ENCODE results near the gene MEGF9. TPM values are rescaled to one million over a fixed set of nuclear protein-coding genes. Genes with fewer than 3 reads are reported as not detected.

MEGF9 gene
- total RNA-seq, 1 donor from 2014 or later: 15.7 TPM

- peaks cover 5% of the 10 kb centered on the region for H3K9me3 Mint-ChIP-seq
- no peak for TF ChIP-seq CTCF (IDR thresholded peaks at IDR 0.05; ENCODE audit: unreplicated experiment)
- no peaks in the 10 kb centered on the region for H3K4me1 Mint-ChIP-seq
- no peak overlapping the region for H3K27ac Mint-ChIP-seq
- no peaks in the 10 kb centered on the region for H3K27me3 Mint-ChIP-seq (ENCODE audit: low read depth)
- no peak overlapping the region for H3K4me3 Mint-ChIP-seq
- H3K36me3 Mint-ChIP-seq: peaks cover 20% of the 10 kb centered on the region
- DNase-seq (ENCODE audit: low spot score in 2 of 2, unreplicated experiment in 2 of 2): no peak
These were observed 103.1 kb downstream of the MEGF9 start for GRCh38 chr9:120610975-120611689.

GRCh38 chr9:120609636-120610035 is 104.6 kb downstream of the MEGF9 start:
- Mint-ChIP-seq H3K27ac (no peak overlapping the region), H3K36me3 (peaks cover 29% of the 10 kb centered on the region), H3K9me3 (peaks cover 5% of the 10 kb centered on the region), H3K27me3 (ENCODE audit: low read depth) (no peaks in the 10 kb centered on the region), H3K4me1 (no peaks in the 10 kb centered on the region), H3K4me3 (no peak overlapping the region)
- TF ChIP-seq CTCF (IDR thresholded peaks at IDR 0.05; ENCODE audit: unreplicated experiment): no peak
- DNase-seq (ENCODE audit: low spot score in 2 of 2, unreplicated experiment in 2 of 2): no peak

- H3K9me3 Mint-ChIP-seq: peaks cover 5% of the 10 kb centered on the region
- no peak overlapping the region for H3K4me3 Mint-ChIP-seq
- H3K27me3 Mint-ChIP-seq (ENCODE audit: low read depth): no peaks in the 10 kb centered on the region
- peaks cover 35% of the 10 kb centered on the region for H3K36me3 Mint-ChIP-seq
- DNase-seq (ENCODE audit: low spot score in 2 of 2, unreplicated experiment in 2 of 2): no peak
- H3K27ac Mint-ChIP-seq: no peak overlapping the region
- H3K4me1 Mint-ChIP-seq: no peaks in the 10 kb centered on the region
- TF ChIP-seq CTCF (IDR thresholded peaks at IDR 0.05; ENCODE audit: unreplicated experiment): no peak
These were observed 105.8 kb downstream of the MEGF9 start for GRCh38 chr9:120608421-120608820.

- no peak for TF ChIP-seq CTCF (IDR thresholded peaks at IDR 0.05; ENCODE audit: unreplicated experiment)
- H3K27me3 Mint-ChIP-seq (ENCODE audit: low read depth): no peaks in the 10 kb centered on the region
- H3K9me3 Mint-ChIP-seq: no peaks in the 10 kb centered on the region
- no peak overlapping the region for H3K27ac Mint-ChIP-seq
- DNase-seq (ENCODE audit: low spot score in 2 of 2, unreplicated experiment in 2 of 2): no peak
- no peaks in the 10 kb centered on the region for H3K4me1 Mint-ChIP-seq
- H3K36me3 Mint-ChIP-seq: peaks cover 28% of the 10 kb centered on the region
- H3K4me3 Mint-ChIP-seq: no peak overlapping the region
These were observed 110.7 kb downstream of the MEGF9 start for GRCh38 chr9:120603591-120603990.

- no peak overlapping the region for H3K4me3 Mint-ChIP-seq
- H3K36me3 Mint-ChIP-seq: peaks cover 28% of the 10 kb centered on the region
- DNase-seq (ENCODE audit: low spot score in 2 of 2, unreplicated experiment in 2 of 2): no peak
- no peak overlapping the region for H3K27ac Mint-ChIP-seq
- no peaks in the 10 kb centered on the region for H3K4me1 Mint-ChIP-seq
- no peaks in the 10 kb centered on the region for H3K27me3 Mint-ChIP-seq (ENCODE audit: low read depth)
- TF ChIP-seq CTCF (IDR thresholded peaks at IDR 0.05; ENCODE audit: unreplicated experiment): no peak
- no peaks in the 10 kb centered on the region for H3K9me3 Mint-ChIP-seq
These were observed 111.3 kb downstream of the MEGF9 start for GRCh38 chr9:120603010-120603409.

- H3K27me3 Mint-ChIP-seq (ENCODE audit: low read depth): no peaks in the 10 kb centered on the region
- no peak for DNase-seq (ENCODE audit: low spot score in 2 of 2, unreplicated experiment in 2 of 2)
- H3K4me1 Mint-ChIP-seq: no peaks in the 10 kb centered on the region
- TF ChIP-seq CTCF (IDR thresholded peaks at IDR 0.05; ENCODE audit: unreplicated experiment): no peak
- H3K4me3 Mint-ChIP-seq: no peak overlapping the region
- no peaks in the 10 kb centered on the region for H3K9me3 Mint-ChIP-seq
- H3K36me3 Mint-ChIP-seq: no peaks in the 10 kb centered on the region
- H3K27ac Mint-ChIP-seq: no peak overlapping the region
These were observed 120.4 kb downstream of the MEGF9 start for GRCh38 chr9:120593955-120594277.

Measured in mesothelial cell of epicardium (in vitro differentiated cells).